HUES64 (cell line): ENCODE results near the gene MRPL22. TPM values are rescaled to one million over a fixed set of nuclear protein-coding genes. Genes with fewer than 3 reads are reported as not detected.

Experiments
- H3K27ac ChIP-seq: 2 replicates; pipeline ENCODE4 v1.7.0; 2013; ENCODE audit warnings: low read depth, low read length, inconsistent platforms
- H3K27me3 ChIP-seq: 2 replicates; pipeline ENCODE4 v1.6.1; 2013; ENCODE audit warnings: mild to moderate bottlenecking, low read length; ENCODE audit not compliant: insufficient read depth
- H3K36me3 ChIP-seq: 2 replicates; pipeline ENCODE4 v1.6.1; 2013; ENCODE audit warnings: mild to moderate bottlenecking, low read length; ENCODE audit not compliant: insufficient read depth
- H3K4me1 ChIP-seq: 2 replicates; pipeline ENCODE4 v1.6.1; 2013; ENCODE audit warnings: mild to moderate bottlenecking, low read length, moderate library complexity; ENCODE audit not compliant: insufficient read depth
- H3K4me3 ChIP-seq: 2 replicates; pipeline ENCODE4 v1.5.1; 2013; ENCODE audit warnings: mild to moderate bottlenecking, low read length, moderate library complexity
- H3K9ac ChIP-seq: 2 replicates; pipeline ENCODE4 v1.6.1; 2013; ENCODE audit warnings: mild to moderate bottlenecking, low read depth, low read length
- H3K9me3 ChIP-seq: 2 replicates; pipeline ENCODE4 v1.6.1; 2013; ENCODE audit warnings: low read depth, low read length; ENCODE audit not compliant: insufficient read depth
- WGBS: fragments of 150-250, 120-280 bp; methylation state at CpG from one replicate; pipeline ENCODE4 v1.1.7; 2013; ENCODE audit warnings: missing lambda C conversion rate; 5-methylcytosine and 5-hydroxymethylcytosine counted together
- polyA plus RNA-seq, 2 experiments: library from polyadenylated mRNA; stranded (reverse); fragments of 50-300 nt; gene quantifications; one replicate each; pipeline ENCODE4 v1.2.3, GENCODE V29; 2013

MRPL22 gene
- polyA plus RNA-seq (2013, experiment 1 of 2): 61.0 TPM
- polyA plus RNA-seq (2013, experiment 2 of 2): 57.6 TPM

GRCh38 chr5:154940772-154941620 lies at the start of gene MRPL22:
TSS of gene MRPL22 (plus strand) at chr5:154941073. CDS start at chr5:154941111, 38 bp downstream.
- peak within 1 kb of the TSS; percentile 83 for H3K9ac ChIP-seq
- H3K4me1 ChIP-seq: peaks cover 6% of the 10 kb centered on the region
- H3K27me3 ChIP-seq: no peaks in the 10 kb centered on the region
- no peaks in the 10 kb centered on the region for H3K9me3 ChIP-seq
- peak within 1 kb of the TSS; percentile 88 for H3K4me3 ChIP-seq
- 4% methylated on average over 40 of the region's 40 CpGs for WGBS
- H3K36me3 ChIP-seq: no peaks in the 10 kb centered on the region
- H3K27ac ChIP-seq: peak within 1 kb of the TSS; percentile 46; the same call in 1 of the 2 replicates

DNA sequence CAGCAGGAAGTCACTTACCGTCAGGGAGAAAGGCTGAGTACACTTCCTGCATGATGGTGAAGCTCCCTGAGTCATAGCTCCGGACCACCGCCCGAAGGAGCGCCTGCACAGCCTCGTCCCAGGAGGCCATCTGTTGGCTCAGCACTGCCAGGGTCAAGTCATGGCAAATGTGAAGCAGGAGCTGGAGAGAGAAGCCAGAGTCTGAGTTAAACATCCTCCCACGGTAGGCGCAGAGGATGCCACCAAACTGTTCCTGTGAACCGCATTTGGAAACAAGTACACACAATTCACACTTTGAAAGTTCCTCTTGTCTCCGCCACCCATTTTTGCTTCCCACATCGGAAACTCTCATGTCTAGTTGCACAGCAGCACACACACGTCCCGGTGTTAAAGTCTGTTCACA lies 48.5 kb upstream of the MRPL22 start:
- Histone ChIP-seq H3K9ac (no peak overlapping the region), H3K36me3 (peaks cover 90% of the 10 kb centered on the region), H3K4me3 (no peak overlapping the region), H3K9me3 (peaks cover 10% of the 10 kb centered on the region; the same call in 1 of the 2 replicates), H3K4me1 (no peaks in the 10 kb centered on the region), H3K27ac (no peak overlapping the region), H3K27me3 (no peaks in the 10 kb centered on the region)
- WGBS: 90% methylated on average over 13 of the region's 13 CpGs

- H3K9ac ChIP-seq: no peak overlapping the region
- peaks cover 90% of the 10 kb centered on the region for H3K36me3 ChIP-seq
- no peak overlapping the region for H3K27ac ChIP-seq
- H3K27me3 ChIP-seq: no peaks in the 10 kb centered on the region
- WGBS: 79% methylated on average over 5 of the region's 5 CpGs
- no peak overlapping the region for H3K4me3 ChIP-seq
- no peaks in the 10 kb centered on the region for H3K4me1 ChIP-seq
- H3K9me3 ChIP-seq: no peaks in the 10 kb centered on the region
Measured at GRCh38 chr5:154893381-154893780, 47.5 kb upstream of the MRPL22 start.

DNA sequence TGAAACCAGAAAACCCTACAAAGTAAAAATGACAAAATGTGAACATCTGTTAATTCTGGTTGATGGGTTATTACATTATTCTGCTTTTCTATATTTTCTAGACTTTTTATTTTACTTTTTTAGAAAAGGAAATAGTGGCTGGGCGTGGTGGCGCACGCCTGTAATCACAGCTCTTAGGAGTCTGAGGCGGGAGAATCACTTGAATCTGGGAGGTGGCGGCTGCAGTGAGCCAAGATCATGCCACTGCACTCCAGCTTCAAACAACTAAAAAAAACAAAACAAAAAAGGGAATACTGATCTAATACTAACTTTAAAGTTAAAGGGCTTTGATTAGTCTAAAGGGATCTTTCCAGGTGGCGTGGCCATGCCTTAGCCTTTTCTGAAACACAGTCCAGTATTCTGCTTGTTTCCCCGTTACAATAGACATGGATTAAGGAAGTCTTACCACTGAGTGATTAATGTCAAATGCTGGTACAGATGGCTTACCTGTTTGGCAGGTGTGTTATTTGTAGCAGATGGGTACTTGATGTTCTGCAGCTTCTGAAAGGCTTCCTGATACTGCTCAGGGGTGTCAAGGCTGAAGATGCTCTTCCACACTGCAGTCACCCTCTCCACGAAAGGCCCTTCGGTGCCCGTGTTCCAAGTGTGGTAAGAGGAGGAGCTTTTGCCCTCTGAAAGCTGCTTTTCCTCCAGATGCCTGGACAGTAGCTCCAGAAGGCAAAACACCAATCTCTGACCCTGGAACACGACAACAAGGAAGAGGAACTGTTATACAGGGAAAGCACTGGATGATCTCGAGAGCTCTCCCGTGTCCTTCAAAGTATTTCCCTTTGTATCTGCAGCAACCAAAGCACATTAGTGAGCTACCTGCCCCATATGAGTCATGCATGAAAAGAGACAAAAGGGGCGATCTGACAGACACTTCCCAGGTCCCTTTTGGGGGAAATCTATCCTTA lies 45.0 kb upstream of the MRPL22 start:
- Histone ChIP-seq H3K27me3 (no peaks in the 10 kb centered on the region), H3K27ac (no peak overlapping the region), H3K36me3 (peaks cover 90% of the 10 kb centered on the region)

DNA sequence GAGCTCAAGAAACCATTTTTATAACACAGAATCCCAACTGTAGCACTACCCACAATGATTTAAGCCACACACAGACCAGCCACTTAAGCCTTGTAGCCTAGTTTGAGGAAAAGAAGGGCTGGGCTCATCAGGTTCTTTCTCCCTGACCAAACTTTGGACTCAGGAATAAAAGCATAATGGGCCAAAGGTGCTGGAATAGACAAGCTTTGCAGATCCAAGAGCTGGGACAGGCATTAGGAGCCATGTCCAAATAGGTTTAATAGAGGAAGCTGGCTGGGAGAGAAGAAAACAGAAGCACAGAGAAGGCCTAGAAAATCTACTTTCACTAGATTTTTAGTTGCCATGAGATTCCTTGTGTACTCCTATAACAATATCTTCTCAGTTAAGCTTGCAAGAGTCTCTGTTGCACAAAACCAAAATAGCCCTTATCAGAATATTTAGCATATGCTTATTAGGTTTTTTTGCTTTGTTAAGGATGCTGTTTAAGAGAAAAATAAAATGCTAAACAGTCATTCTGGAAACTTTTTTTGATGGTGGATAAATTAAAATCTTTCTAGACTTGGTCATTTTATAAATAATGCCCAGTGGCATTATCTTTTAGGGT lies 44.2 kb upstream of the MRPL22 start:
- Histone ChIP-seq H3K27me3 (no peaks in the 10 kb centered on the region), H3K36me3 (peaks cover 90% of the 10 kb centered on the region)

More for the DNA sequence above, 45.0 kb upstream of the MRPL22 start:
- Histone ChIP-seq H3K9me3 (no peaks in the 10 kb centered on the region), H3K4me1 (no peaks in the 10 kb centered on the region), H3K9ac (no peak overlapping the region), H3K4me3 (no peak overlapping the region)
- WGBS: 92% methylated on average over 14 of the region's 14 CpGs

GRCh38 chr5:154898210-154898609 lies 42.7 kb upstream of the MRPL22 start:
- Histone ChIP-seq H3K4me1 (no peaks in the 10 kb centered on the region), H3K9ac (no peak overlapping the region), H3K9me3 (no peaks in the 10 kb centered on the region), H3K4me3 (no peak overlapping the region), H3K27ac (no peak overlapping the region), H3K36me3 (peaks cover 96% of the 10 kb centered on the region), H3K27me3 (no peaks in the 10 kb centered on the region)
- 96% methylated on average over 4 of the region's 4 CpGs for WGBS

More for the DNA sequence above, 44.2 kb upstream of the MRPL22 start:
- Histone ChIP-seq H3K4me1 (no peaks in the 10 kb centered on the region), H3K9me3 (no peaks in the 10 kb centered on the region), H3K27ac (no peak overlapping the region), H3K4me3 (no peak overlapping the region), H3K9ac (no peak overlapping the region)

- Histone ChIP-seq H3K4me3 (no peak overlapping the region), H3K9ac (no peak overlapping the region), H3K4me1 (no peaks in the 10 kb centered on the region), H3K27me3 (no peaks in the 10 kb centered on the region), H3K27ac (no peak overlapping the region), H3K9me3 (no peaks in the 10 kb centered on the region), H3K36me3 (peaks cover 96% of the 10 kb centered on the region)
- WGBS: 97% methylated on average over 9 of the region's 9 CpGs
Measured at GRCh38 chr5:154899151-154899816, 41.6 kb upstream of the MRPL22 start.

DNA sequence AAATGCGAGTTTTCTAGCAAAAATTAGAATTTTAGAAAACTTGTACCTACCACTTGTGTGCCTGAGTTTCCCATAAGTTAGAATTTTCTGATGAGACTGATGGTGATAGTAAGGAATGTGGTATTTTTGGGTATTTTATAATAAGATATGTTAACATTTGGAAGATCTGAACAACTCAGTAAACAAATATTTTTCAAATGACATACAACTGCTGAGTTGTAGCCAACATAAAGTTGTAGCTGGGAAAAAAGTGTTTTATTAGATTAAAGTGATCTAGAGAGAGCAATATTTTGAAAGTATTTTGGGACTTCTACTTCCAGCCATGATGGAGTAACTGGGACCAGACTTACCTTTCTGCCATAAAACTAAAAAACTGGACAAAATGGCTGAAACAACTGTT lies 40.8 kb upstream of the MRPL22 start:
- Histone ChIP-seq H3K36me3 (peaks cover 100% of the 10 kb centered on the region), H3K27ac (no peak overlapping the region), H3K9me3 (no peaks in the 10 kb centered on the region), H3K4me3 (no peak overlapping the region), H3K9ac (no peak overlapping the region), H3K27me3 (no peaks in the 10 kb centered on the region), H3K4me1 (no peaks in the 10 kb centered on the region)
- WGBS: no CpG with 5 or more reads among the region's 1 CpG

- peaks cover 99% of the 10 kb centered on the region for H3K36me3 ChIP-seq
- no peak overlapping the region for H3K27ac ChIP-seq
- no peaks in the 10 kb centered on the region for H3K4me1 ChIP-seq
- 100% methylated on average over 2 of the region's 2 CpGs for WGBS
- no peak overlapping the region for H3K9ac ChIP-seq
- no peaks in the 10 kb centered on the region for H3K27me3 ChIP-seq
- H3K4me3 ChIP-seq: no peak overlapping the region
- H3K9me3 ChIP-seq: no peaks in the 10 kb centered on the region
Measured at GRCh38 chr5:154901276-154901675, 39.6 kb upstream of the MRPL22 start.

- Histone ChIP-seq H3K4me3 (no peak overlapping the region), H3K36me3 (peaks cover 99% of the 10 kb centered on the region), H3K27me3 (no peaks in the 10 kb centered on the region), H3K27ac (no peak overlapping the region), H3K9ac (no peak overlapping the region), H3K9me3 (no peaks in the 10 kb centered on the region), H3K4me1 (no peaks in the 10 kb centered on the region)
- 95% methylated on average over 6 of the region's 6 CpGs for WGBS
Measured at GRCh38 chr5:154901913-154902312, 39.0 kb upstream of the MRPL22 start.
